Glomerular endothelial cell (primary cell): ENCODE measurements around the gene CRB2. TPM values are rescaled to one million over a fixed set of nuclear protein-coding genes. Genes with fewer than 3 reads are reported as not detected.
"Not testable (repeated sequence)": the region's sequence is repeated elsewhere in the genome, so short reads cannot be mapped to it uniquely, and the experiment has no call there.

ENCODE experiments used
- DNase-seq: peaks from one replicate; pipeline ENCODE4 v3.0.0-alpha.2; 2011; ENCODE audit warnings: low read depth, low spot score; ENCODE audit errors: extremely low read depth
- total RNA-seq: library from RNA; depleted of rRNA; stranded (reverse); fragments of >200 nt; gene quantifications from 2 replicates; pipeline ENCODE4 v1.2.3, GENCODE V29; 2015

CRB2 gene
- total RNA-seq, 1 donor from 2014 or later, result 0.06 TPM

- DNase-seq, result no peak
Measured at GRCh38 chr9:123327697-123328100, 28.3 kb upstream of the CRB2 start.

GRCh38 chr9:123329329-123329955 lies 26.6 kb upstream of the CRB2 start:
- DNase-seq, result no peak

GRCh38 chr9:123331346-123332060 lies 24.5 kb upstream of the CRB2 start:
- no peak for DNase-seq

GRCh38 chr9:123333058-123333669 lies 22.8 kb upstream of the CRB2 start:
- not testable (repeated sequence) for DNase-seq

GRCh38 chr9:123334639-123335038 lies 21.4 kb upstream of the CRB2 start:
- DNase-seq, result no peak

- no peak for DNase-seq
Measured at GRCh38 chr9:123335193-123335985, 20.6 kb upstream of the CRB2 start.

- no peak for DNase-seq
Measured at GRCh38 chr9:123335986-123336329, 20.0 kb upstream of the CRB2 start.

- no peak for DNase-seq
Measured at GRCh38 chr9:123336449-123336848, 19.5 kb upstream of the CRB2 start.

- no peak for DNase-seq
Measured at GRCh38 chr9:123336959-123337358, 19.0 kb upstream of the CRB2 start.

GRCh38 chr9:123337971-123338370 lies 18.0 kb upstream of the CRB2 start:
- no peak for DNase-seq

- no peak for DNase-seq
Measured at GRCh38 chr9:123338710-123339665, 17.0 kb upstream of the CRB2 start.

- DNase-seq, result no peak
Measured at GRCh38 chr9:123339666-123340510, 16.1 kb upstream of the CRB2 start.

- no peak for DNase-seq
Measured at GRCh38 chr9:123341816-123342215, 14.2 kb upstream of the CRB2 start.

GRCh38 chr9:123342247-123342646 lies 13.8 kb upstream of the CRB2 start:
- DNase-seq, result no peak

GRCh38 chr9:123343443-123344191 lies 12.4 kb upstream of the CRB2 start:
- no peak for DNase-seq

GRCh38 chr9:123344192-123344949 lies 11.6 kb upstream of the CRB2 start:
- no peak for DNase-seq

- DNase-seq, result no peak
Measured at GRCh38 chr9:123345567-123345955, 10.4 kb upstream of the CRB2 start.

GRCh38 chr9:123346026-123346425 lies 10.0 kb upstream of the CRB2 start:
- DNase-seq, result no peak
